Naive B cell (primary cell): ENCODE measurements around the gene MDK. TPM values are rescaled to one million over a fixed set of nuclear protein-coding genes. Genes with fewer than 3 reads are reported as not detected.

ENCODE experiments used
- ATAC-seq, 2 donors: fragments of 150-1000 bp; cut with Tn5 transposase; 2 replicates each; pipeline ENCODE4 v1.10.0; 2021; ENCODE audit warnings: low read depth in 2 of 2, mild to moderate bottlenecking in 2 of 2, moderate library complexity in 2 of 2
- DNase-seq: peaks from one replicate; pipeline ENCODE4 v3.0.0; 2022
- H3K27ac Mint-ChIP-seq, 6 donors: one replicate each; pipeline ENCODE4 v1.8.0; 2020 to 2022; ENCODE audit warnings: mild to moderate bottlenecking in 6 of 6, mixed read lengths in 6 of 6, moderate library complexity in 5 of 6, inconsistent platforms in 2 of 6
- H3K27me3 Mint-ChIP-seq, 3 donors: one replicate each; pipeline ENCODE4 v1.8.0; 2021 to 2022; ENCODE audit warnings: mixed read lengths in 3 of 3, mild to moderate bottlenecking in 1 of 3
- H3K36me3 Mint-ChIP-seq, 2 donors: one replicate each; pipeline ENCODE4 v1.8.0; 2020 to 2022; ENCODE audit warnings: mixed read lengths in 2 of 2, inconsistent platforms in 1 of 2, mild to moderate bottlenecking in 1 of 2
- H3K4me1 Mint-ChIP-seq, 3 donors: one replicate each; pipeline ENCODE4 v1.8.0; 2020 to 2022; ENCODE audit warnings: mixed read lengths in 3 of 3, inconsistent platforms in 1 of 3, mild to moderate bottlenecking in 1 of 3, moderate library complexity in 1 of 3
- H3K4me3 Mint-ChIP-seq, 8 donors: one replicate each; pipeline ENCODE4 v1.8.0; 2020 to 2022; ENCODE audit warnings: mild to moderate bottlenecking in 8 of 8, mixed read lengths in 8 of 8, moderate library complexity in 8 of 8, inconsistent platforms in 2 of 8
- H3K9me3 Mint-ChIP-seq, 7 donors: one replicate each; pipeline ENCODE4 v1.8.0; 2020 to 2022; ENCODE audit warnings: mixed read lengths in 7 of 7, mild to moderate bottlenecking in 5 of 7, inconsistent platforms in 2 of 7, moderate library complexity in 1 of 7
- polyA plus RNA-seq, 6 donors: library from polyadenylated mRNA; unstranded; fragments of 300-500 nt; fragmentation: Illumina TruSeq; gene quantifications; one replicate each; pipeline ENCODE4 v1.2.3, GENCODE V29; 2021; ENCODE audit warnings: low read depth in 6 of 6

MDK gene, protein sequence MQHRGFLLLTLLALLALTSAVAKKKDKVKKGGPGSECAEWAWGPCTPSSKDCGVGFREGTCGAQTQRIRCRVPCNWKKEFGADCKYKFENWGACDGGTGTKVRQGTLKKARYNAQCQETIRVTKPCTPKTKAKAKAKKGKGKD
- 1 to 10 TPM in 3 of 6 donors, under 1 TPM in 2, not detected in 1; 0.52 to 1.8 (median 1.5) TPM for polyA plus RNA-seq

DNA sequence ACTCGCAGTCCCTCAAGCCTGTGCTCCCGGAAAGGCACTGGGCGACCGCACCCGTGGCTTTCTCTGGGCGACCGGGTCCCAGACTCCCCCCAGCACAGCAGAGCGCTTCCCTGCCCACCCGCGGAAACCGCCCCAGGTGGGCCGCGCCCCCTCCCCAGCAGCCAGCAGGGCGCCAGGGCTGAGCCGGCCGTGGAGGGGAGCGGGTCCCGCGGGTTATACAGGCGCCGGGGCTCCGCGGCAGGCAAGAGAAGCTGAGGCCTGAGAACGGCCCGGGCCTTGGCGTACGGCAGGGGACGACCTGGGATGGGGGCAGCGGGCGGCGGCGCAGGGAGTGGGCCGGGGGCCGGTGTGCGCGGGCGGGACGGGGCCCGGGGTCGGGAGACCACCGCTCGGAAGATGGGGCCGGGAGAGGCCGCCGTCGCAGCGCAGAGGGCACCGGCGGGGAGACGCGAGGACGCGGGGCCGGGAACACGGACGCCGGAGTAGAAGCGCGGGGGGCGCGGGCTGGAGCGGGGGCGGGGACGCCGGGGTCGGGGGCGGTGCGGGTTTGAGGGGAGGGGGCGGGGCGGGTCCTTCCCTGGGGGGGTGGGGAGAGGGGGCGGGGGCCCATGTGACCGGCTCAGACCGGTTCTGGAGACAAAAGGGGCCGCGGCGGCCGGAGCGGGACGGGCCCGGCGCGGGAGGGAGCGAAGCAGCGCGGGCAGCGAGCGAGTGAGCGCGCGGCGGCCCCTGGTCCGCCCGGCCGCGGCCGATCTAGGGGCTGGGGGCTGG, at the start of gene MDK:
Gene MDK, plus strand, starts transcription at position 622 of the 771 bp plus-strand sequence. CDS start 389 bp downstream, outside the sequence.
- peaks cover 0 to 15% of the 10 kb centered on the region in 2 donors for H3K36me3 Mint-ChIP-seq
- peak within 1 kb of the TSS in 1 of 6 donors; percentile 47 for H3K27ac Mint-ChIP-seq

DNA sequence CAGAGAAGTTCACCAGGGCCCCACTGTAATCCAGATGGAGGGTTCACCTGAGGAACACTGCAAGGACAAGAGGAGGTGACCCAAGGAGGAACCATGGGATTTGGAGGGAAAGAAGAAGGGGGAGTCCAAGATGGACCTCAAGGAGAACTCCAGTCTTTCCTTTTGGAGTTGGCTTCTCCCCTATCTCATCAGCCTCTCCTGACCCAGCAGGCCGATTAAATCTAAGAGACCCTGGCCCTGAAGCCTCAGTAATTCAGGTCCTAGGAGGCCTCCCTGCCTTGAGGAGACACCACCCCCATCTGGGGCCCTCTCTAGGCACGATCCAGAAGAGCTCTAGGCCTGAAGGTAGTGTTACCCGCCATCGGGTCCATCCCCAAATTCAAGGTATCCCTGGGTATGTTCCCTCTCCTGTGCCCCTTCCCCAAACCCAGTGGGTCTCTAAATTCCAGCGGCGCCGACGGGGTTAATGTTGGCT, 49.3 kb upstream of the MDK start:
- Mint-ChIP-seq H3K4me3 (peak overlapping the region; percentile 20 to 80 (median 76)), H3K27ac (peak overlapping the region in 1 of 6 donors; percentile 57), H3K4me1 (peaks cover 12 to 18% (median 13%) of the 10 kb centered on the region in 3 donors), H3K36me3 (peaks cover 0 to 11% of the 10 kb centered on the region in 2 donors), H3K27me3 (peaks cover 53 to 81% (median 72%) of the 10 kb centered on the region in 3 donors), H3K9me3 (no peaks in the 10 kb centered on the region)
- DNase-seq, result no peak
- ATAC-seq, result no peak

More for the DNA sequence above, at the start of gene MDK:
- Mint-ChIP-seq H3K27me3 (peaks cover 5 to 37% (median 17%) of the 10 kb centered on the region in 3 donors), H3K4me1 (peaks cover 7 to 10% (median 8%) of the 10 kb centered on the region in 3 donors), H3K9me3 (peaks cover 0 to 2% (median 0%) of the 10 kb centered on the region in 7 donors), H3K4me3 (peak within 1 kb of the TSS; percentile 79 to 91 (median 83))
- DNase-seq, result no peak
- ATAC-seq, result peak; percentile 11 to 20

DNA sequence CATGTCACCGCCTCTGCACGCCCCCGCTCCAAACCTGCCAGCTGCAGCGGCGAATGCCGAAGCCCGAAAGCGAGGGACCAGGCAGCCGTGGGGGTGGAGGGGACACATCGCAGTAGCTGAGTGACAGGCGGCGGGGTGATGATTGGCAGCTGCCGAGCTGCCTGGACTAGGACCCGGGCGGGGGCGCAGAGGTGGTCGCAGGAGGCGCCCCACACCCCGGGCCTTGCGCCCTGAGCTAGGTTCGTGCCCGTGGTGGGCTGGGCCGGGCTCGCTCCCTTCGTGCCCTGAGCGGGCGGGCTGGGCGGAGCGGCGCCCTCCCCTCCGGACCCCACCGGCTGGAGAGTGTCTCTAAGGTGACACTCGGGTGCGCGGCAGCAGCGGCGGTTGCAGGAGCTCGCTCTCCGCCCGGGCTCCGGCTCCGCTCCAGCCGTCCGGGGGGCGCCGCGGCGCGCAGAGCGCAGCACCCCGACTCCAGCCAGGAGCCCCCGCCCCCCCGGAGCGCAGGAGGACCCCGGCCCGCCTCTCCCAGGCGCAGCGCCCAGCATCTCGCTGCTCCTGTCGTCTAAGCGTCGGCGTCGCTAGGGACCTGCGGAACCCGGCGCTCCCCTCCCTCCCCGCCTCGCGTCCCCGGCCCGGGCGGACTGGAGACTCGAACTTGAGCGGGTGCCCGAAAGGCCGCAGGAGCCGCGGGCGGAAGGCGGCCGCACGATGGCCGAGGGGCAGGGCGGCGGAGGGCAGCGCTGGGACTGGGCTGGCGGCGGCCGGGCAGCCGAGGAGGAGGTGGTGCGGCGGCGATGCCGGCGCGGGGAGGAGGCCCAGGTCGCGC, 48.7 kb upstream of the MDK start:
- ATAC-seq (peak; percentile 60 to 65), DNase-seq (no peak)
- peaks cover 12 to 18% (median 13%) of the 10 kb centered on the region in 3 donors for H3K4me1 Mint-ChIP-seq
- H3K27me3 Mint-ChIP-seq, result peaks cover 53 to 81% (median 75%) of the 10 kb centered on the region in 3 donors
- H3K36me3 Mint-ChIP-seq, result peaks cover 0 to 11% of the 10 kb centered on the region in 2 donors
- peak overlapping the region; percentile 12 to 80 (median 76) for H3K4me3 Mint-ChIP-seq
- H3K27ac Mint-ChIP-seq, result no peak overlapping the region
- H3K9me3 Mint-ChIP-seq, result no peaks in the 10 kb centered on the region

DNA sequence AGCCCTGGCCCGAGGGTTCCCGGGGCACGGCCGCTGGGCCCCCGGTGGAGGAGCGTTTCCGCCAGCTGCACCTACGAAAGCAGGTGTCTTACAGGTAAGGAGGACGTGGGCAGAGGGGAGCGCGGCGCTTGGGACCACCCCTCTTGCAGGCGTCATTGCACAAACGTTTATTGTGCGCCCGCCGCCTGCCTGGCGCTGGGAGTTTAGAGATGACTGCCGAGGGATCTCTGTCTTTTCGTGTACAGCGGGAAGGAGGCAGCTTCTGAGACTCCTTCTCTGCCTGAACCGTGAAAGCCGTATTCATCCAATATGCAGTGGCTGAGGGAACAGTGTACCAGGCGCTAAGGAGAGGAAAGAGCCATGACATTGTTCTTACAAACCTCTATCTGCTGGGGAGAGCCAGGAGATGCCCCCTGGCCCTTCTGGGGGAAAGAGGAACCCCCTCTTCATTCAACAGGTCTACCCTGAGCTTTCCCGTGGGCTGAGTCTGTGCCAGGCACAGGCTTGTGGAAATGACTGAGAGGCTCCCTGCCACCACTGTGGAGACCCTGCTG, 48.0 kb upstream of the MDK start:
- peak overlapping the region; percentile 14 to 81 (median 67) for H3K4me3 Mint-ChIP-seq
- H3K9me3 Mint-ChIP-seq, result no peaks in the 10 kb centered on the region
- peak; percentile 6 to 14 for ATAC-seq
- H3K27ac Mint-ChIP-seq, result peak overlapping the region in 1 of 6 donors; percentile 60
- peaks cover 53 to 84% (median 75%) of the 10 kb centered on the region in 3 donors for H3K27me3 Mint-ChIP-seq
- peaks cover 12 to 18% (median 13%) of the 10 kb centered on the region in 3 donors for H3K4me1 Mint-ChIP-seq
- DNase-seq, result no peak
- peaks cover 0 to 11% of the 10 kb centered on the region in 2 donors for H3K36me3 Mint-ChIP-seq

DNA sequence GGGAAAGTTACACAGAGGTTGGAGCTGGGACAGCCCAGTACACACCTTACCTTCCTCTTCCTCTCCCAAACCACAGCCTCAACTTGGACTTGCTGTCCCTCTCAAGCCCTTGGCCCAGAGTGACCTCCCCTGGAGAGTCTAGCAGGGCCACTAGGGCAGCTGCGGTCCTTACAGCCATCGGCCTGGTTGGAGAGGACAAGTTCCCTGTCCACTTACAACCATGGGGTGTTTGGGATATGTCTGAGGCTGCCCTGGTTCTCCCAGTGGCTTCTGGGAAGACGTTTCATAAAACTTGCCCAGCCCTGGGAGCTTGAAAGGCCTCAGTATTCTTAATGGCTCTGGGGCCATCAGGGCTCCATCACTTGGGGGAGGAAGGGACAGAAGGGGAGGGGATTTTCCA, 47.3 kb upstream of the MDK start:
- ATAC-seq (no peak), DNase-seq (no peak)
- Mint-ChIP-seq H3K36me3 (peaks cover 0 to 11% of the 10 kb centered on the region in 2 donors), H3K27ac (no peak overlapping the region), H3K4me3 (peak overlapping the region in 6 of 8 donors; percentile 19 to 73 (median 44)), H3K4me1 (peaks cover 12 to 19% (median 18%) of the 10 kb centered on the region in 3 donors), H3K9me3 (no peaks in the 10 kb centered on the region), H3K27me3 (peaks cover 53 to 89% (median 80%) of the 10 kb centered on the region in 3 donors)

DNA sequence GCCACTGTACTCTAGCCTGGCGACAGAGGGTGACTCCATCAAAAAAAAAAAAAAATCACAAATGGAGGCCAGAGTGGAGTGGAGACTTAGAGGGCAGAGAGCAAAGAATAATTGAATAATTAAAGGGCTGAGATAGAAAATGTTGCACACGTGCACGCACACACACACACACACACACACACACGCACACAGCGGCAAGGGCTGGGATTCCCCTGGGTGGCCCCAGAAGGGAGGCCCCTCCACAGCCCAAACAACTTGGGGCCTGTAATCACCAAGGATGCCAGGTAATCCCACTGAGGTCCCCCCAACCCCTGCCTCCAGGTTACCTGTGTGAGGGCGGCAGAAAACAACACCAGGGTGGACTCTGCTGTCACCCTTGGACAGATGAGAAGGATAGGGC, 46.2 kb upstream of the MDK start:
- H3K9me3 Mint-ChIP-seq, result no peaks in the 10 kb centered on the region
- H3K27ac Mint-ChIP-seq, result no peak overlapping the region
- peaks cover 46 to 86% (median 77%) of the 10 kb centered on the region in 3 donors for H3K27me3 Mint-ChIP-seq
- DNase-seq, result no peak
- H3K4me1 Mint-ChIP-seq, result peaks cover 12 to 18% (median 15%) of the 10 kb centered on the region in 3 donors
- ATAC-seq, result no peak
- no peak overlapping the region for H3K4me3 Mint-ChIP-seq
- H3K36me3 Mint-ChIP-seq, result peaks cover 0 to 11% of the 10 kb centered on the region in 2 donors

DNA sequence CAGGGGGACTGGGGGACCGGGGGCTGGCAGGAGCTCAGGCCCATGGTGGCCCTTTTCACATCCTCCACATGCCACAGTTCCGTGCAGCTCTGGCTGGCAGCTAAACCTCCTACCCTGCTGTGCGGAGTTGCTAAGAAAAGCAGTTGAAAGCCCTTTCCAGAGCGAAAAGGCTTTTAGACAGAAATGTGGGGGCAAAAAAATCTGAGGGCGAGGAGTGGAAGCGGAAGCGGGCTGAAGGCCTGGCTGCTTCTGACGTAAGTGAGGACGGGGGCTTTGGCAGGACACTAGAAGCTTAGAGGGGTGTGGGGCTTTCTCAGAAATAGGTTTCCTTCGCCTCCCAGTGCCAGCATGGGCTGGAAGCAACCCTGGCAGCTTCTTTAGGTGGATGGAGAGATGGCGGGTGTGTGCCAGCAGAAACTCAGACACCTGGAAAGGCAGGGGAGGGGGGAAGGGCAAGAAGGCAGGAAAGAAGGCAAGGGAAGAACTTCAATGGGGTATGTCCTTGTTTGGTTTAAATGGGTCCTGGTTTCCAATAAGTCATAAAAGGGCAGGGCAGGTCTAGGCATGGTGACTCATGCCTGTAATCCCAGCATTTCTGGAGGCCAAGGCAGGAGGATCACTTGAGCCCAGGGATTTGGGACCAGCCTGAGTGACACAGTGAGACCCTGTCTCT, 45.4 kb upstream of the MDK start:
- DNase-seq, result no peak
- H3K27ac Mint-ChIP-seq, result peak overlapping the region in 2 of 6 donors; percentile 33 to 63
- H3K9me3 Mint-ChIP-seq, result no peaks in the 10 kb centered on the region
- peaks cover 11 to 17% (median 11%) of the 10 kb centered on the region in 3 donors for H3K4me1 Mint-ChIP-seq
- ATAC-seq, result no peak
- H3K4me3 Mint-ChIP-seq, result peak overlapping the region in 1 of 8 donors; percentile 56
- peaks cover 0 to 10% of the 10 kb centered on the region in 2 donors for H3K36me3 Mint-ChIP-seq
- H3K27me3 Mint-ChIP-seq, result peaks cover 39 to 81% (median 70%) of the 10 kb centered on the region in 3 donors

DNA sequence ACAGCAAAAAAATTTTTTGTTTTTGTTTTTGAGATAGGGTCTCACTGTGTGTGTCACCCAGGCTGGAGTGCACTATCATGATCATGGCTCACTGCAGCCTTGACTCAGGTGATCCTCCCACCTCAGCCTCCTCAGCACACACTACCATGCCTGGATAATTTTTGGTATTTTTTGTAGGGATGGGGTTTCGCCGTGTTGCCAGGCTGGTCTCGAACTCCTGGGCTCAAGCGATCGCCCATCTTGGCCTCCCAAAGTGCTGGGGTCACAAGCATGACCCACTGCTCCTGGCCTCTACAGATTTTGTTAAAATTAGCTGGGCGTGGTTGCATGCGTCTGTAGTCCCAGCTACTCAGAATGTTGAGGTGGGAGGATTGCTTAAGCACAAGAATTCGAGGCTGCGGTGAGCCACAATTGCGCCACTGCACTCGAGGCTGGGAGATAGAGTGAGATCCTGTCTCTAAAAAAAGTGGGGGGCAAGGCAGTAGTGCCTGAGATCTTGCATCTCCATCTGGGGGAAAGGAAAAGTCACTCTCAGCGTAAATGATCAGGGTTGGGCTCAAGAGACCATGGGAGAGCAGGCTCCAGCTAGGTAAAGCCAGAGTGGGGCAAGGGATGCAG, 44.8 kb upstream of the MDK start:
- no peak for ATAC-seq
- peaks cover 0 to 4% of the 10 kb centered on the region in 2 donors for H3K36me3 Mint-ChIP-seq
- H3K4me3 Mint-ChIP-seq, result no peak overlapping the region
- H3K27me3 Mint-ChIP-seq, result peaks cover 32 to 75% (median 64%) of the 10 kb centered on the region in 3 donors
- H3K27ac Mint-ChIP-seq, result peak overlapping the region in 1 of 6 donors; percentile 15
- DNase-seq, result no peak
- H3K9me3 Mint-ChIP-seq, result no peaks in the 10 kb centered on the region
- peaks cover 6 to 12% (median 11%) of the 10 kb centered on the region in 3 donors for H3K4me1 Mint-ChIP-seq

DNA sequence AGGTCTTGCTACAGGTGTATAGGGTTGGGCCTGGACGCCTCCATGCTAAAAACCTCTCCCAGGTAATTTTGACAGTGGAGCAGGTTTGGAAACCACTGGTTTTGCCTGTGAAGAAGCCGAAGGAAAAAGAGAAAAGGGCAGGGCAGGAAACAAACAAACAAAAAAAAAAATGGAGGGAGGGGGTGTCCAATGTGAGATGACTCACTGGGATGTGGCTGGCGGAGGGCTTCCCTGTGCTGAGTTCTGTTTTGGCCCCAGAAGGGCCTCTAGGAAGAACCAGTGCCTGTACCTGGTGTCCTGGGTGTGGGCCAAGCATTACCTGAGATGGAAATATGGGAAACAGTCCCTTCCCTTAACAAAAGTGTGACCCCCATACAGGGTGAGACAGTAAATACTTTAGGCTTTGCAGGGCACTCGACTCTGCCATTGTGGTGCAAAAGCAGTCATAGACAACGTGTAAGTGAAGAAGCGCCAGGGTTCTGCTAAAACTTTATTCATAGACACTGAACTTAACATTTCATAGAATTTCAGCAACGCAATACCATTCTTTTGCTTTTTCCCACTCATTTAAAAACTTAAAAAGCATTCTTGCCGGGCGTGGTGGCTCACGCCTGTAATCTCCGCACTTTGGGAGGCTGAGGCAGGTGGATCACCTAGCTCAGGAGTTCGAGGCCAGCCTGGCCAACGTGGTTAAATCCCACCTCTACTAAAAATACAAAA, 43.7 kb upstream of the MDK start:
- DNase-seq, result no peak
- Mint-ChIP-seq H3K27ac (no peak overlapping the region), H3K36me3 (no peaks in the 10 kb centered on the region), H3K27me3 (peaks cover 26 to 68% (median 60%) of the 10 kb centered on the region in 3 donors), H3K9me3 (no peaks in the 10 kb centered on the region), H3K4me1 (peaks cover 3 to 11% (median 5%) of the 10 kb centered on the region in 3 donors), H3K4me3 (no peak overlapping the region)
- no peak for ATAC-seq

DNA sequence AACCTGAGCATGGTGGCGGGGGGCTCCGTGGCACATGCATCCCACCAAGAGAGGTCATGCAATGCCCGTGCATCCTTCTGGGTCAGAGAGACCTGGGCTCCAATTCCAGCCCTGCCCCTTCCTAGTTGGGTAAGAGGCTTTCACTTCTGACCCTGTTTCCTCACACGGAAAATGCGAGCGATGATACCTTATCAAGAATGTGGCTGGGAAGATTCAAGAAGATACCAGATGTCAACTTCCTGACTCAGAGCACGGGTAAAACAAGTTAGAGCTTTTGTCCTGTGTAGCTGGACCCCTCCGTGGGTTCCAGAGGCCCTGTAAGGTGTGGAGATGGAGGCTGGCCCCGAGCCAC, 42.9 kb upstream of the MDK start:
- ATAC-seq (no peak), DNase-seq (no peak)
- Mint-ChIP-seq H3K4me1 (peaks cover under 1 to 7% (median 3%) of the 10 kb centered on the region in 3 donors), H3K27me3 (peaks cover 22 to 64% (median 56%) of the 10 kb centered on the region in 3 donors), H3K9me3 (no peaks in the 10 kb centered on the region), H3K4me3 (no peak overlapping the region), H3K27ac (no peak overlapping the region), H3K36me3 (no peaks in the 10 kb centered on the region)

DNA sequence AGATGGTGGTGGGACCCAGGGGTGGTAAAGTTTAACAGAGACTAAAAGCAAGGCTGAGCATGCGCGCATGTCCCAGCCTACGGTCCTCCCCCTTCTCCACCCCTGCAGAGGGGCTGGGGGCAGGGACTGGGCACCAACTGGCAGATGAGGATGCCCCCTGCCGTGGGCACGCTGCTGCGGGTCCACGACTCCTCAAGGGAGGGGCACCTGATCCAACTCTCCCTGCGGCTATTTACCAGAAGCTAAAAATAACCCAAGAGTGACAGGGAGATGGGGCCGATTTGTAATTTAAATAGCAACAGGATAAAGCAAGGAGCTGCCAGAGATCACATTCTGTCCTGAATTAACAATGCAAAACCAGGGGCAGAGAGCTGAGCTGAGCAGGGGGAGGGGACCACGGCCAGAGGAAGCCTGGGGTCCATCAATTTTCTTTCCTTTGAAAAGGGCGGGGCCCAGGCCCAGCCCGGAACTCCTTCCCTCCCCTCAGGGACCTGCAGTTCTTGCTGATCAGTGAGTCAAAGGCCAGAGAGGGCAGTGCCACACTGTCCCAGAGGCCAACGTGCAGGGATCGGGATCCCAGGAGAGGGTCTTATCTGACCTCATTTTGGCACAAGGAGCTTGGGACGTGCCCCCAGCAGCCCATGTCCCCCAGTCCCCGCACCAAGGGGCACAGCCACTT, 42.3 kb upstream of the MDK start:
- H3K4me1 Mint-ChIP-seq, result peaks cover 0 to 6% (median 0%) of the 10 kb centered on the region in 3 donors
- H3K36me3 Mint-ChIP-seq, result no peaks in the 10 kb centered on the region
- ATAC-seq, result no peak
- no peak overlapping the region for H3K27ac Mint-ChIP-seq
- H3K27me3 Mint-ChIP-seq, result peaks cover 18 to 59% (median 51%) of the 10 kb centered on the region in 3 donors
- no peak for DNase-seq
- H3K9me3 Mint-ChIP-seq, result no peaks in the 10 kb centered on the region
- no peak overlapping the region for H3K4me3 Mint-ChIP-seq
